22Rv1 (cell line): ENCODE results near the gene TECPR1.
"Not testable (repeated sequence)": the region's sequence is repeated elsewhere in the genome, so short reads cannot be mapped to it uniquely, and the experiment has no call there.

Experiments
- ZFX ChIP-seq: fragments of 450-650 bp; IDR thresholded peaks from 2 replicates; pipeline ENCODE4 v1.6.1; 2017; ENCODE audit warnings: antibody characterized with exemption, borderline replicate concordance
- TF ChIP-seq, protein P1 (sequence below): fragments of 450-650 bp; IDR thresholded peaks from 2 replicates; pipeline ENCODE4 v1.5.1; 2017; ENCODE audit warnings: mild to moderate bottlenecking

DNA sequence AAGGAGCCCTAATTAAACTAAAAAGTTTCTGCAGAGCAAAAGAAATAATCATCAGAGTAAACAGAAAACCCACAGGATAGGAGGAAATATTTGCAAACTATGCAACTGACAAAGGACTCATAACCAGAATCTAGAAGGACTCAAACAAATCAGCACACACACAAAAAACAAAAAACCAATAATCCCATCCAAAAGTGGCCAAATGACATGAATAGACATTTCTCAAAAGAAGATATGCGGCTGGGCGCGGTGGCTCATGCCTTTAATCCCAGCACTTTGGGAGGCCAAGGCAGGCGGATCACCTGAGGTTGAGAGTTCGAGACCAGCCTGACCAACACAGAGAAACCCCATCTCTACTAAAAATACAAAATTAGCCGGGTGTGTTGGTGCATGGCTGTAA, 32.6 kb downstream of the TECPR1 start:
- TF ChIP-seq, protein P1, sequence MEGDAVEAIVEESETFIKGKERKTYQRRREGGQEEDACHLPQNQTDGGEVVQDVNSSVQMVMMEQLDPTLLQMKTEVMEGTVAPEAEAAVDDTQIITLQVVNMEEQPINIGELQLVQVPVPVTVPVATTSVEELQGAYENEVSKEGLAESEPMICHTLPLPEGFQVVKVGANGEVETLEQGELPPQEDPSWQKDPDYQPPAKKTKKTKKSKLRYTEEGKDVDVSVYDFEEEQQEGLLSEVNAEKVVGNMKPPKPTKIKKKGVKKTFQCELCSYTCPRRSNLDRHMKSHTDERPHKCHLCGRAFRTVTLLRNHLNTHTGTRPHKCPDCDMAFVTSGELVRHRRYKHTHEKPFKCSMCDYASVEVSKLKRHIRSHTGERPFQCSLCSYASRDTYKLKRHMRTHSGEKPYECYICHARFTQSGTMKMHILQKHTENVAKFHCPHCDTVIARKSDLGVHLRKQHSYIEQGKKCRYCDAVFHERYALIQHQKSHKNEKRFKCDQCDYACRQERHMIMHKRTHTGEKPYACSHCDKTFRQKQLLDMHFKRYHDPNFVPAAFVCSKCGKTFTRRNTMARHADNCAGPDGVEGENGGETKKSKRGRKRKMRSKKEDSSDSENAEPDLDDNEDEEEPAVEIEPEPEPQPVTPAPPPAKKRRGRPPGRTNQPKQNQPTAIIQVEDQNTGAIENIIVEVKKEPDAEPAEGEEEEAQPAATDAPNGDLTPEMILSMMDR, result not testable (repeated sequence)
- TF ChIP-seq ZFX, result not testable (repeated sequence)
